Measurements from ENCODE around the gene CENPVL1.
"Not testable (repeated sequence)": the region's sequence is repeated elsewhere in the genome, so short reads cannot be mapped to it uniquely, and the experiment has no call there.

The CENPVL1 gene

GRCh38 chrX:51697397-51697796, 12.9 kb upstream of the CENPVL1 start:
- DNase-seq (ENCODE audit: extremely low read depth, insufficient read length) = no peak
- Histone ChIP-seq H3K27me3 (replicated peaks; ENCODE audit: control insufficient read depth, insufficient read depth, low read length) (no peaks in the 10 kb centered on the region), H3K36me3 (ENCODE audit: control insufficient read depth, insufficient read depth, low read length) (no peaks in the 10 kb centered on the region), H3K4me3 (replicated peaks; ENCODE audit: low read depth, low read length) (no peak overlapping the region)
- TF ChIP-seq, protein P1, sequence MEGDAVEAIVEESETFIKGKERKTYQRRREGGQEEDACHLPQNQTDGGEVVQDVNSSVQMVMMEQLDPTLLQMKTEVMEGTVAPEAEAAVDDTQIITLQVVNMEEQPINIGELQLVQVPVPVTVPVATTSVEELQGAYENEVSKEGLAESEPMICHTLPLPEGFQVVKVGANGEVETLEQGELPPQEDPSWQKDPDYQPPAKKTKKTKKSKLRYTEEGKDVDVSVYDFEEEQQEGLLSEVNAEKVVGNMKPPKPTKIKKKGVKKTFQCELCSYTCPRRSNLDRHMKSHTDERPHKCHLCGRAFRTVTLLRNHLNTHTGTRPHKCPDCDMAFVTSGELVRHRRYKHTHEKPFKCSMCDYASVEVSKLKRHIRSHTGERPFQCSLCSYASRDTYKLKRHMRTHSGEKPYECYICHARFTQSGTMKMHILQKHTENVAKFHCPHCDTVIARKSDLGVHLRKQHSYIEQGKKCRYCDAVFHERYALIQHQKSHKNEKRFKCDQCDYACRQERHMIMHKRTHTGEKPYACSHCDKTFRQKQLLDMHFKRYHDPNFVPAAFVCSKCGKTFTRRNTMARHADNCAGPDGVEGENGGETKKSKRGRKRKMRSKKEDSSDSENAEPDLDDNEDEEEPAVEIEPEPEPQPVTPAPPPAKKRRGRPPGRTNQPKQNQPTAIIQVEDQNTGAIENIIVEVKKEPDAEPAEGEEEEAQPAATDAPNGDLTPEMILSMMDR (IDR thresholded peaks at IDR 0.05; ENCODE audit: insufficient read depth, low read length, poor library complexity, severe bottlenecking) = no peak

DNA sequence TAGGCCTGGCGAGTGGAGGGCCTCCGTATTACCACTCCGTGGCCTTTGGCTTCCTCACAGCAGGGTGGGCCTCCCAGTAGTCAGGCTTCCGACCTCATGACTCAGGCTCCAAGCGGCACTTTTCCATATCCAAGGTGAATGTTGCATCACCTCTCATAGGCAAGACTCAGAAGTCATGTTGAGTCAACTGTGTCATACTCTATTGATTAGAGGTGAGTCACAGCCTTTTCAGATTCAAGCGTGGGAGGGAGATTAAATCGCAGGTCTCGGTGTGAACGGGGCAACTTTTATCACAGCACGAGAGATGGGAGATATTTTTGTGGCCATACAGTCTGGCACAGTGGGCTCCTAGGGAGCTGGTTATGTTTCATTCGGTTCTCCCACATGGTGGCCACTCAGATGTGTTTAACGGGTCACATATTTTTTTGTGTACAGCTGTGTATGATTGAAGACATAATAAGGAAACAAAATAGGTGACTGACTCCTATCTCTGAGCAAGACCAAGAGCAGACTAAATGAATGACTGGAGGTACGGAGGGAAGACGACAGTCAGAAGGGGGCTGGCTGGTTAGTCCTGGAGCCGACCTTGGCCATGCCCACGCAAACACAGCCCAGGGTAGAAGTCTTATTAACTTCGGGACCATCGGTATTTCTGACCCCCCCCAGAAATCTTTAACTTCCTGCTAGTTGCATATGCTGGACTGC, 2.8 kb downstream of the CENPVL1 start:
- H3K4me3 ChIP-seq (replicated peaks; ENCODE audit: low read depth, low read length); H3K36me3 ChIP-seq (ENCODE audit: control insufficient read depth, insufficient read depth, low read length); H3K27me3 ChIP-seq (replicated peaks; ENCODE audit: control insufficient read depth, insufficient read depth, low read length); DNase-seq (ENCODE audit: extremely low read depth, insufficient read length): not testable (repeated sequence)

GRCh38 chrX:51728202-51728601, 17.9 kb downstream of the CENPVL1 start:
- Histone ChIP-seq H3K4me3 (replicated peaks; ENCODE audit: low read depth, low read length) (no peak overlapping the region), H3K27me3 (replicated peaks; ENCODE audit: control insufficient read depth, insufficient read depth, low read length) (no peaks in the 10 kb centered on the region), H3K36me3 (ENCODE audit: control insufficient read depth, insufficient read depth, low read length) (no peaks in the 10 kb centered on the region)
- DNase-seq (ENCODE audit: extremely low read depth, insufficient read length) = no peak
- TF ChIP-seq, protein P1 (IDR thresholded peaks at IDR 0.05; ENCODE audit: insufficient read depth, low read length, poor library complexity, severe bottlenecking) = no peak

DNA sequence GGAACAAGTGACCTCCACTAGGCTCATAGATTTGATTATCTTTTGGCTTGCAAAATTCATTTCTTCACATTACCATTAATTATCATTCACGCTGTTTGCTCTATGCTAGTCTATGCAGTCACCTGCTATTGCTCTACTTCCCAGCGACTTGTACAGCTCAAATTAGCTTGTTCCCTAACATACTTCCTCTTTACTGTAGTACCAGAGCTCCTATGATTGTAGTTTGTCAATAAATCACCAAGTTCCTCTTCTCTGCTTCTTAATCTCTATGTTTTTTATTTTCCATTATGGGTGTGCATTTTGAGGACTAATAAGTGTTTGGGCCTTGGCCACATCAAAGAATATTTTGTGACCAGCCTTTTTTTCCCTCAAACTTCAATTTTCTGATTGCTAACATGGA, 26.8 kb downstream of the CENPVL1 start:
- DNase-seq (ENCODE audit: extremely low read depth, insufficient read length) = no peak
- TF ChIP-seq, protein P1 (IDR thresholded peaks at IDR 0.05; ENCODE audit: insufficient read depth, low read length, poor library complexity, severe bottlenecking) = no peak
- no peaks in the 10 kb centered on the region for H3K36me3 ChIP-seq (ENCODE audit: control insufficient read depth, insufficient read depth, low read length)
- H3K4me3 ChIP-seq (replicated peaks; ENCODE audit: low read depth, low read length) = no peak overlapping the region
- no peaks in the 10 kb centered on the region for H3K27me3 ChIP-seq (replicated peaks; ENCODE audit: control insufficient read depth, insufficient read depth, low read length)

DNA sequence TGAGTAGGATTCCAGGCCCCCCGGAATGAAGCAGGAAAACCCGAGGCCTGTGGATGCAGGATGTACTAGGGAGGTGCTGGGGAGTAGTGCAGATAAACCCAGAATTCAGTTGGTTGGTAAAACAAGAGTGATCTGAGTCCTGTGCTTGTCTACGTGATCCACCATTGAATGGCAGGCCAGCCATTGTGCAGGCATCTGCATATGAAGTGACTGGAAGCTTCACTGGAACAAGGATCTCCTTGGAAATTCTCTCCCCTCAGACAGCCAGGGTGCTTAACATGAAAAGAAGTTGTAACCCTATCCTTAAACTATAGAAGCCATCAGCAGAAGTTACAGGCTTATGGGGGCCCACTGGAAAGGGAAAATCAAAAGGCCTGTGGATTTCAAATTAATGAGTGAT, 32.3 kb downstream of the CENPVL1 start:
- Histone ChIP-seq H3K4me3 (replicated peaks; ENCODE audit: low read depth, low read length) (no peak overlapping the region; the same call in none of the 2 replicates), H3K36me3 (ENCODE audit: control insufficient read depth, insufficient read depth, low read length) (no peaks in the 10 kb centered on the region), H3K27me3 (replicated peaks; ENCODE audit: control insufficient read depth, insufficient read depth, low read length) (no peaks in the 10 kb centered on the region)
- DNase-seq (ENCODE audit: extremely low read depth, insufficient read length) = no peak
- TF ChIP-seq, protein P1 (IDR thresholded peaks at IDR 0.05; ENCODE audit: insufficient read depth, low read length, poor library complexity, severe bottlenecking) = no peak

- Histone ChIP-seq H3K36me3 (ENCODE audit: control insufficient read depth, insufficient read depth, low read length) (no peaks in the 10 kb centered on the region), H3K4me3 (replicated peaks; ENCODE audit: low read depth, low read length) (peak within 1 kb of the TSS; percentile 84), H3K27me3 (replicated peaks; ENCODE audit: control insufficient read depth, insufficient read depth, low read length) (no peaks in the 10 kb centered on the region)
- TF ChIP-seq, protein P1 (IDR thresholded peaks at IDR 0.05; ENCODE audit: insufficient read depth, low read length, poor library complexity, severe bottlenecking) = no peak
- peak; percentile 78 for DNase-seq (ENCODE audit: extremely low read depth, insufficient read length)
Measured at GRCh38 chrX:51743179-51743957, 33.1 kb downstream of the CENPVL1 start, which contains the start of gene GSPT2. TSS of gene GSPT2 (plus strand) at chrX:51743442. CDS start at chrX:51743627, 185 bp downstream.
